Eye (tissue), 1 donor: ENCODE measurements around the gene KCNJ10.
"Not testable (repeated sequence)": the region's sequence is repeated elsewhere in the genome, so short reads cannot be mapped to it uniquely, and the experiment has no call there.

ENCODE experiments used
- DNase-seq: peaks from one replicate; pipeline ENCODE4 v3.0.0-alpha.2; 2015

Gene KCNJ10

DNA sequence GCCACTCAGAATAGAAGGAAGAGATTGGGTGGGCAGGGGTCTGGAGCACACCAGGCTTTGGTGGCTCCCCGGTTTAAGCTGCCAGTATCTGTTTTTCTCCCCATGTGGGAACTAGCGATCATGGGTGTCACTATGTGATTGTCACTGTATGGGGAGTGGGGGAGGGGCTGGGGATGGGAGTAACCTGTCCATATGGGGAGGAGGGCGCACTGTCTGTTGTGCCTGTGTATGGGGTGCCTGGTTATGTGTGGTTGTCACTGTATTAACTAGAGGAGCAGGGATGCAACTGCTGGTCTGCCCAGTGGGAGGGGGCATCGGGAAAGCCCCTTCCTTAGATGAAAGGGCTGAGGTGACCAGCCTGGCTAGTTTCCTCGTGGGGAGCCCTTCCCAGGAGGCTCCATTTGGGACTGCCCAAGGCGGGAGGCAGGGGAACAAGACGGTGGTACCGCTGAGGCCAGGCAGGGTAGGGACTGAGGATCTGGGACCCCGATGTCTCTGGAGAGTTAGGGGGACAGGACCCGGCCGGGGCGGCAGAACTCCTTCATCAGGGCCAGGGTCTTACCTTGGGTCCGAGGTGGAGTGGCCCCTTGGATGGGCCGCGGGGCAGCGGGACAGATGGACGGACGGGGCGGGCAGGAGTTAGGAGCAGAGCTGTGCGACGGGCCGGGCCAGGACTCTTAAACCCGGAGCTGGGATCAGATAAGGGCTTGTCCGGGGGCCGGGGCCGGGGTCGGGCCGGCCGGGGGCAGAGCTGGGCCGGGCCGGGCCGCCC lies at the start of gene KCNJ10:
TSS of gene KCNJ10 (minus strand) at position 701 of the 772 bp plus-strand sequence. CDS start 27,628 bp downstream, outside the sequence.
- DNase-seq, result no peak

DNA sequence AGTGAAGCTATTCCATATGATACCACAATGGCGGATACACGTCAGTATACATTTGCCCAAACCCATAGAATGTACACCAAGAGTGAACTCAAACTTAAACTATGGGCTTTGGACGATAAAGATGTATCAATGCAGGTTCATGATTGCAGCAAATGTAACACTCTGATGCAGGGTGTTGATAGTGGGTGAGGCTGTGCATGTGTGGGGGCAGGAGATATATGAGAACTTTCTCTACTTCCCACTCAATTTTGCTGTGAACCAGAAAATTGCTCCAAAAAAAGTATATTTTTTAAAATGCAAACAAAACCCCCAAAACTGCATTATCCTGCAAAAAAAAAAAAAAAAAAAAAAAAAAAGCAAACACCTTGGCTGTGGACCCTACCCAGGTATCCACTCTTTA lies 49.0 kb upstream of the KCNJ10 start:
- no peak for DNase-seq

DNA sequence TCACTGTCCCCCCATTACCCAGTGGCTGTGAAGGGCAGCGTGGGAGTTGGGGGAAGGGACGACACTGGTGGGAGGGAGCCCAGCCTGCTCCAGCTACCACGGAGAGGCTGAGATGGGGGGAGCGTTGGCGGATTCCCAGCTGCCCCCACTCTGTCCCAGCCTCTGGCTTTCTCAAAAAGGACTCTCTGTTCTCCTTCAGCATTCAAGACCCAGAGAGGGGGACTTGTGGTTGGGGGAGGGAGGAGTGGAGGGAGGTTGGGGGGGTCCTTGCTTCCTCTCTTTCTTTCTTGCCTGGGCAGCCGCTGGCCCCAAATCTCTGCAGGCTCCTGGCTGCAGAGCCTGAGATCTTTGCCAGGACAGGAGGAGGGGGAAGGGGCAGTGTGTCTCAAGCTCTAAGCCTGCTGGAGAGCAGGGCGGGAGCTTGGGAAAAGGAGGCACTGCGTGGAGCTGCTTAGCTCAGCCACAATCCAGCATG lies 47.8 kb upstream of the KCNJ10 start:
- DNase-seq, result peak; percentile 76

DNA sequence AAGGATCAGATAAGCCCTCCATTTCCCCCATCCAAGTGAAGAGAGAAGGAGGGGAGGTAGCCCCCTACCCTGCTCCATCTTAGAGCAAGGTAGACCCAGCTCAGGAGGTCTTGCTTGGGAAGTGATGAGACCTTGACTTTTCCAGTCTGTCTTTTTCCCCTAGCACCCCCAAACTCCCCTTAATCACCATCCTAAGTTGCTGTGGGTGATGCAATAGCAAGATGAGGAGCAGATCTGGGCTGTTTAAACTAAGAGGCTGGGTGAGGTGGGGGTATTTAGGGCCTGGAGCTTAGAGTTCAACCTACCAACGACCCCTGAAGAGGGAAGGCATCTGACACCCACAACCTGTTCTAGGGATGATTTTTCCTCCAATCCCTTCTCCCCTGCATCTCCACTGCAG lies 47.3 kb upstream of the KCNJ10 start:
- no peak for DNase-seq

DNA sequence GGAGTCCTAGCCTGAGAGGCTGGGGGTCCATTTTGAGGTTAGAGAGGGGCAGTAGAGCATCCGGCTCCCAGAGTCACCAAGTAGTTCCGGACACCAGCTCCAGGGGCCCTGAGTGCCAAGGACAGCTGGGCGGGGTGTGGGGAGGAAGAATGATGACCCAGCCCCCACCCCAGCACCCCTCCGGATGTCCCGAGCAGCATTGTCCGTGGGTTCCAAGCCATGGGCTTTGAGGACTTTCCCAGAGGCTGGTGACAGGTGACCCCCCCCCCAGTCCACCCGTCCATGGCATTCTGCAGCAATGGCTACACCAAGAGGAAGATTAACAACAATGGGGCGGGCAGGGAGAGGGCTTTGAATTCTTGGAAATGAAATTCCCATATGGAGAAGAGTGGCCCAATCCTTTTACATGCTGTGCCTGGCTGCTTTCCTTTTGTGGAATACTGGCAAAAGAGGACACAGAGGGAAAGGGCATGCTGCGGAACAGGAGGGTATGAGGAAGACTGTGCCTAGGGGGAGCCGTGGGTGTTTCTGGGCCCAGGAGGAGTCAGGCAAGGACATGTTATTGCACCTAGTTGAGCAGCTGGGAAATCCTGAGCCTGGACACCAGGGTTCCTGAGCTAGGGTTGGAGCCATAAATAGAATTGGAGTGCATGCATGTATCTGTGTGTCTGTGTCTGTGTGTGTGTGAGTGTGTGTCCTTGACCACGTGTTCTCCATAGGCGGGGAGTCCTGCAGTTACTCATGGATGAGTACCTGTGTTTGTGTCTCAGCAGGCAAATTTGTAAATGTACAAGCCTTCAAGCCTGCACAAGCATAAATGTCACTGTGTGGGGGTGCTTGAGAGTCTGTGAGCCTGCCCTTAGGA lies 46.6 kb upstream of the KCNJ10 start:
- DNase-seq, result peak; percentile 79

DNA sequence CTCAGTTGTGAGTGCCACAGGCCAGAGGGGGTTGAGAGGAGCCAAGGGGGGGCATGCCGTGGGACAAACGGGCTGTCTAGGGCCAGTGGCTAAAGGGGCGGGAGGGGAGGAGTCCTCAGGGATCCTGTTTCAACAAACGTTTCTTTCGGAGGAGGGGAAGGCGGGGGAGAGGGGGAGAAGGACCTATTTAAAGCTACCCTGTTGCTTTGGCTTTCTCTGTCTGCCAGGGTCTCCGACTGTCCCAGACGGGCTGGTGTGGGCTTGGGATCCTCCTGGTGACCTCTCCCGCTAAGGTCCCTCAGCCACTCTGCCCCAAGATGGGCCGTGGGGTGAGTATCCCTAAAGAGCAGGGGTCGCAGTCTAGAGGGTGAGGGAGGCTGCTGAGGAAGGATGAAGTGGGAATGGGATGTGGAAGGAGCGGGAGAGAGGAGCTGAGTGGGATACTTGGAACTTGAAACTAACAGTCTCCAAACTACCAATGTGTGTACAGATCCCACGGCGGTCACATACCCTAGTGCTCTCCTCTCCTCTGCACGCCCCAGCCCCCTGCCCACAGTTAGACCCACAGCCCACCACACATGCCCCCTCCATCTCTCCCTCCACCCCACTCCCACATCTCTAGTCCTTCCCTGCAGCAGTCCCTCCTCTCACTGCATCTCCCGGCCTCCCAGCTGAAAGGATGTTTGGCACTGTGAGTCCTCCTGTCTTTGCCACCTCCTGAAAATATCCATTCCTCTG lies 45.8 kb upstream of the KCNJ10 start, which contains the start of gene ATP1A2:
TSS of gene ATP1A2 (plus strand) at position 215 of the 738 bp plus-strand sequence. CDS start at position 318, 103 bp downstream.
- peak; percentile 73 for DNase-seq

DNA sequence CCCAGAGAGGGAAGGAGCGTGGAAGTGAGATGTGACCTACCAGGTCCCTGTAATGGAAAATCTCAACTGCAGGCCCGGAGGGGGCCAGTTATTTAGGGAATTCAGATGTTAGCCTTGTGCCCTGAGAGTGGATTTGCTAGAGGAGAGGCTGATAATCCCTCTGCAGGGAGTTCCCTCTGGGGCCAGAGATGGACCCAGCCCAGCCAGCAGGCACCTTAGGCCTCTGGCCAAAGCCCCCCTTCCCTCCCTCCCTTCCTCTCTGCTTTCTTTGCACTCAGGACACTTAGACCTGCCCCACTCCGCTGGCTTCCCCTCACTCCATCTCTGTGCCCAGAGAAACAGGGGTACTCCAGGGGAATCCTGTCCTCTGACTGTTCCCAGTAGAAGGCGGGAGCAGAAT lies 44.1 kb upstream of the KCNJ10 start:
- no peak for DNase-seq

DNA sequence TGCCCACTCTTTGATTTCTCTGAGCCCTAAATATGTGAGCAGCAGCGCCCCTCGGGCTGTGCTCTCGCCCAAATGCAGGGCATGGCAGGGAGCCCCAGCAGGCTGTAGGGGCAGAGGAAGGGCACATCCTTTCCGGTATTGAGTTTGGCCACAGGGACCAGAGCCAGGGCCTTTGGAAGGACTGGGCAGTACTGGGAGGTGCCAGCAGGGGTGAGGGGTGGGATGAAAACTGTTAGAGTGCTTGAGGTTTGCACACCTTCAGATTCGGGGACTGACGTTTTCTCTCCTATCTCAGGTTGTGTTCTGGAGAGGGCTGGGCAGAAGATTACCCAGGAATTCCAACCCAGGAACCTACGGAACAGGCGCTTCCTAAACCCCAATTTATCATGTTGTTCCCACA lies 43.4 kb upstream of the KCNJ10 start:
- DNase-seq, result no peak

DNA sequence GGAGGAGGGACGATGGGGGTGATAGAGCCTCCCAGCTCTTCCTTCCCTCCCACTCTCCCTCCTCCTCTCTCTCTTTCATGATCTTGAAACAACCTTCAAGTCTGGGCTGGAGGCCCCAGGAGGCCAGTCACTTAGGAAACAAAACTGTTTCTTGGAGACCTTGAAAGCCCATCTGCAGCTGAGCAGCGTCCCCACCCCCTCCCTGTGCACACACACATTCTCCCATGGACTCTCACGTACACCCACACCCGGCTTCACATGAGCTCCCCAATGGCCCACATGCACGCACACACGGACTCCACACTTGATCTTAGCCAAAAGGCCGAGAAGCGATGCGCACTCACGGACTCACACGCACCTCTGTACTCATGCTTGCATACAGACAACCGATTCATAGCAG lies 42.4 kb upstream of the KCNJ10 start:
- DNase-seq, result peak; percentile 63

DNA sequence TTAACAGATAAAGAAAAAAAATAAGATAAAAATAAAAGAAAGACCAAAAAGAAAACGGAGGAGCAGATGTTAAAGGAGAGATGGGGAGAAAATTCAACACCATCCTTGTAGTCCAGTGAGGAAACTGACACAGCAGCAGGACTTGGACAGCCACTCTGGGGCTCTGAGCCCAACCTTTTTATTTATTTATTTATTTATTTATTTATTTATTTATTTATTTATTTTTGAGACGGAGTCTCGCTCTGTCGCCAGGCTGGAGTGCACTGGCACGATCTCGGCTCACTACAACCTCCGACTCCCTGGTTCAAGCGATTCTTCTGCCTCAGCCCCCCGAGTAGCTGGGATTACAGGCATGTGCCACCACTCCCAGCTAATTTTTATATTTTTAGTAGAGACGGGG lies 41.5 kb upstream of the KCNJ10 start:
- not testable (repeated sequence) for DNase-seq

DNA sequence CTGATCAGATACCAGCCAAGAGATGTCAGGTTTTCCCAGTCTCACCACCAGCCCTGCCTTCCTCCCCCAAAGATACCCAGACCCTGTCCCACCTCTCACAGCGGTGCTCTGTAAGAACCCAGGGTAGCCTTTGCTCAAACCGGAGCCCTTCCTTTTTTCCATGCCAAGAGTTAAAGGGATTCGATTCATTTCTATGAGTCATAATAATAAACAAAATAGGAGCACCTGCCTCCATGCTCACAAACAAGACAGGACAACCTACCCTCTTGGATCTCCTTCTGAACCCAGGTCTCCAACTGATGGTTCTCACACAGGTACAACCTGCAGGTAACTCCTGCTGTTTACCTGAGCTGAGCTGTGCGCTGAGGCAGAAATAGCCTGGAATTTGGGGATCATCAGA lies 39.7 kb upstream of the KCNJ10 start:
- no peak for DNase-seq

DNA sequence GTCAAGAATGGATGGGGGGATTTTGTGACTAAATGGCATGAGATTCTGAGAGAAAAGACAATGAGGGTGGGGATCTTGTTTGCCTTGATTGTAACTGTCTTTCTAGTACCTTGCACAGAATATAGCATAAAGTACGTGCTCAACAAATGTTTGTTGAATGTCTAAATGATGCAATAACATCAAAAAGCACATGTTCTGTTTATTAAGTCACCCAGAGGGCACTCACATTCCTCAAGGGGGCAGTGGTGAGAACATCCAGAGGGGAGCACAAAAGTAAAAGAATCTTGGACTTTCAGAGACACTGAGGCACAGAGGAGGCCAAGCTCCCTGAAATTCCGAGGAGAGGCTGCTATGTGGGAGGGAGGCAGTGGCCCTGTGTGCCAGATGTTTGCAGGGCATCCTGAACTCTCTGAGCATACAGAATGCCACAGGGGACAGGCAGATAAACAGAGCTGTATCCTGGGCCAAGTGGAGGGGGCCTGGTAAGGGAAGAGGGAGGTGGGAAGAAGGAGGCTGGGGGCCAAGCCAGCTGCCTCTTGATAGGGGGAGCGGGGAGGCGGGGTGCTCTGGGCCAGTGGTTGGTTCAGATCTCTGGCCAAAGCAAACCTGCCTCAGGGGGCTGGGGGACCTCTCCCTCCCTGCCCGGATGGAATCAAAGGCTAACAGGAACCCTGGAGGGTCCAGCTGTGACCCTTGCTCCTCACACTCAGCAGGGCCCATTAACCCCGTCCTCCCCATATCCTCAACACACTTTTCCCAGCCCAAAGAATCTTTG lies 39.1 kb upstream of the KCNJ10 start:
- peak; percentile 76 for DNase-seq

DNA sequence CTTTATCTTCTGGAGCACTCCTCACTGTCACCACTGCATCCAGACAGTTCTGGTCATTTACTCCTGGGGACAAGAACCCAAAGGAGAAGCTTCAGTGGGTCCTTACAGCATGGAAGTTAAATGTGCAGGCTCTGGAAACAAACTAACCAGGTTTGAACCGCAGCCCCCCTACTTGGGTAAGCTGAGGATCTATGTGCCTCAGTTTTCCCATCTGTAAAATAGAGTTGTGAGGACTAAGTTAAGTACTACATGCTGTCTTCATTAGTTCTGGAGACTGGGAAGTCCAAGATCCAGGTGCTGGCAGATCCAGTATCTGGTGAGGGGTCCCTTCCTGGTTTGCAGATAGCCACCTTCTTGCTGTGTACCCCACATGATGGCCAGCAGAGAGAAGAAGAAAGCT lies 37.6 kb upstream of the KCNJ10 start:
- DNase-seq, result no peak

DNA sequence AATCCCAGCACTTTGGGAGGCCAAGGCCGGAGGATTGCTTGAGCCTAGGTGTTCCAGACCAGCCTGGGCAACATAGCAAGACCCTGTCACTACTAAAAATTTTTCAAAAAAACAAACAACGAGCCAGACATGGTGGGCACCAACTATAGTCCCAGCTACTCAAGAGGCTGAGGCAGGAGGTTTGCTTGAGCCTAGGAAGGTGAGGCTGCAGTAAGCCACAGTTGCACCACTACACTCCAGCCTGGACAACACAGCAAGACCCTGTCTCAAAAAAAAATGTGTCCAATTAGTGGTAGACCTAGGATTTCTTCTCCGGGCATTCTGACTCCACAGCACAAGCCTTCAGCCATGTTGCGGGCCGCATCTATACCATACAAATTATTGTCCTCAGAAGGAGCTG lies 35.2 kb upstream of the KCNJ10 start:
- DNase-seq, result no peak

DNA sequence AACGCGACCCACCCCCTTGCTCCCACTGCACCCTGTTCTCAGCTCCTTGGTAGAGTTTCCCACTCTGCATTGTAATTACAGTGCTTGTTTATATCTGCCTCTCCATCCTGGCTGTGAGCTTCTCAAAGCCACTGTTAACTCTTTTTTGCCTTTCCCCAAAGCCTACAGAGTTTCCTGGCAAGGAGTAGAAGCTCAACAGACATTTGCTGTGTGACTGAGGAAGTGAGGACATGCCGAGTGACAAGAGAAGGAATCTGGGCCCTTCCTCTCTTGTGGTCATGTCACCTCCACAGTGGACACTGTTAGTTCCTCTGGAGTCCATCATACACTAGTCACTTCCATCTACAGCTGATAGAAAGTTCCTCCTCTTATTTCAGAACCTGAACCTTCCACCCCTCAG lies 34.5 kb upstream of the KCNJ10 start:
- no peak for DNase-seq

DNA sequence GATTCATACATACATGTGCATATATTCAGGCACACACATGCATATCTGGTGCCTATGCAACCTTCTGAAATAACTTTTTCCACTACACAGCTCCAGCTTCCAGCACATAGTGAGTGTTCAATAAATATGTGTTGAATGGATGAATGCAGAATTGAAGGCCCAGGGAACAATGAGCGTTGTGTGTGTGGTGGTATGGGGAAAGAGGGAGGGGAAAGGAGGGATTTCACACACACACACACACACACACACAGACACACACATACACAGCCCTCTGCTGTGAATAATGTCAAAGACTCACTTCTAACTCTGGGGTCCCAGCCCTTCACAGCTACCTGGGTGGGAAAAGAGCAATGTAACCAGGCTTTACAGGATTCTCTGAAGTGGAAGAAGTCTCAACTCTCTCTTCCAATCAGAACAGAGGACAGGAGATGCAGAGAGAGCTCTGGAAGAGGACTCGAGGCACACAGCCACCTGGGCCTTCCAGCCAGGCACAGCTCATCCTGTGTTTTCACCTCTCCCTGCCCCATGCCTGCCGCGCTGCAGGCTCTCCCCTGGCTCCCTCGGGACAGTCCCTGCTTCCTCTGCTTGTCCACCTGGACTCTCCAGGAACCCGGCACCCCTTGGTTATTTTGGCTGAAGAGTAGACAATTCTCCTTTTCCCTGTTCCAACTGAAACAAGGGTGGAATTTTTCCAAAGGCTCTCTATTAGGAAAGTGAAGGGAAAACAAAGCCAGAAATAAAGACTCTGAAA lies 33.9 kb upstream of the KCNJ10 start:
- DNase-seq, result no peak

DNA sequence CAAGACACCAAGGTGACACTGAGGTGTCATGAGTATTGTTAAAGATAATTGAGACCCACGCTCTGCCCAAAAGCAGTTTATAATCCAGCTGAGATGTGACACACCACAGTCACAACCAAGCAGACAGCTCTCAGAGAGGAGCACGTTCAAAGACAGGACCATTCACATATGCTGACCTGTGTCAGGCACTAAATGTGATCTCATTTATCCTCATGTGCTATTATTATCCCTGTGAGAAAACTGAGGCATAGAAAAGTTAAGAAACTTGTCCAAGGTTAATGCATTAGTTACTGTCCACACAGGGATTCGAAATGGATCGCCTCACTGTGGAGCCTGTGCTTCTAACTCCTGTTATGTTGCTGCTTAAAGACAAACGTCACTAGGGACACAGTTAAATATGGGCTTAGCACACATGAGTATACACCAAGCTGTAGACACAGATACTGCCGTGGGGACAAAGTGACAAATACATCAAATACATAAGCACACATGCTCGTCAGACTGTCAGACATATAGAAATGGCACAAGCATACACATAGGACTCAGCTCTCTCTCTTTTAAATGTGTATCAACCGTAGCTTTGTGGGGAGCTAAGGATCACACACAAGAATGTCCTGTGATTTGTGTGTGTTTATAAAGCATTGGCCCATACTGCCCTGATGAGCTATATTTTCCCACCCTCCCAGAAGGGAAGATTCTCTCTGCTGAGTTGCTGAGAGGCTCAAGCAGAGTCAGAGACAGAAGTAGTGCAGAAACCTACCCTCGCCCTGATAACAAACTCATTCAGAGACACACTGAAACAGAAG lies 32.0 kb upstream of the KCNJ10 start:
- no peak for DNase-seq

DNA sequence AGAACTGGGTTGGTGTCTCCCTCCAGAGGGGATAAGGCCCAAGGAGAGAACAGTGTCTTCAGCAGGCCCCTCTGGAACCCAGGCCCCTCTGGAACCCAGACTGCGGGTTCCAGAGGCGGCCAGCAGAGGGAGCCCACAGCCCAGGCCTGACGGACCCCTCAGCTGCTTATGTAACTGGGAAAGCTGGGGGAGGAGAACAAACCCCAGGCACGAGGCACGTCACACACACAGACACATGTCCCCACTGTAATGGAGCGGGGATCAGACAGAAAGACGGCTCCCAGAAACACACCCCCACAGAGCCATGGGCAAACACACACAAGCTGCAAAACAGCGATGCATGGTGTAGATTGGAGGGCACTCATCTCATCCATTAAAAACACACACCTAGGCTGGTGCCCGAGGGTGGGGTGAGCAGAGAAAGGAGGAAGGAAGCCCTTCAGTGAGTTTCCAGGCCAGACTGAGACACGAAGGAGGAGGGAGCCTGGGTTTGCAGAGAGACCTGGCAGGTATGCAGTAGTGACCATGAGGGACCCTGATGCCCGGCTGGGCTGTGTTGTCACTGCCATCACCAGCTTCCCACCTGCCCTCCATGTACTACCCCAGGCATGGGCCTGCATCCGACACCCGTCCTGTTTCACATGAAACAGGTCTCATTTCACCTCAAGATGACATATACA lies 31.2 kb upstream of the KCNJ10 start:
- peak; percentile 92 for DNase-seq

DNA sequence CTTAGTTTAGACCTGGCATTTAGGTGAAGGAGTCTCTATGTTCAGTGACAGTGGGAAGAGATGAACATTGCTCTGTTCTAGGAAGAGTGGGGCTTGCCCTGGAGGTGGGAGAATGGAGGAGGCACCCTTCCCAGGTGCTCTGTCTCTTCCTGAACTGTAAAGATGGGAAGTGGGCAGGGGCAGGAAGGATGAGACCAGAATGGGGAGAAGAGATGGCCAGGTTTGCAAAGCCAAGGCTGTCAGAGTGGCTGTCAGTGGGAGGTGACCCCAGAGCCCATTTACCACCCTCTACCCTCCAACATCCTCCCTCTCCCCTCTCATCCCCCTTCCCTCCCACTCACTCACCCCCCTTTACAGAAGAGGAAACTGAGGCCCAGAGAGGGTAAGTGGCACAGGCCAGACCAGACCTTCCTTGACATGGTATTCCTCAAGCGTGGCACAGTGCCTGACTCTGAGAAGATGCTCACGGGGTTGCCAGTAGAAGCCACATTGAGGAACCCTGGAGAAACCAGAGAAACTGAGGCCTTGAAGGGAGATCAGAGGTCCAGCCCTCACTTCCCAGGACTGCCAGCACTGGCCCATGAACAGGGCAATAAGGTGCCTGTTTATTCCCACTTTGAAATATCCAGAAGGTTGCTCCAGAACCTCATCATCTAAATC lies 29.9 kb upstream of the KCNJ10 start:
- DNase-seq, result no peak
